Measurements from ENCODE around the gene SRCIN1. TPM values are rescaled to one million over a fixed set of nuclear protein-coding genes. Genes with fewer than 3 reads are reported as not detected.

The SRCIN1 gene
- total and polyA plus RNA-seq, 5 donors = 0.89 to 4.8 (median 2.6) TPM

DNA sequence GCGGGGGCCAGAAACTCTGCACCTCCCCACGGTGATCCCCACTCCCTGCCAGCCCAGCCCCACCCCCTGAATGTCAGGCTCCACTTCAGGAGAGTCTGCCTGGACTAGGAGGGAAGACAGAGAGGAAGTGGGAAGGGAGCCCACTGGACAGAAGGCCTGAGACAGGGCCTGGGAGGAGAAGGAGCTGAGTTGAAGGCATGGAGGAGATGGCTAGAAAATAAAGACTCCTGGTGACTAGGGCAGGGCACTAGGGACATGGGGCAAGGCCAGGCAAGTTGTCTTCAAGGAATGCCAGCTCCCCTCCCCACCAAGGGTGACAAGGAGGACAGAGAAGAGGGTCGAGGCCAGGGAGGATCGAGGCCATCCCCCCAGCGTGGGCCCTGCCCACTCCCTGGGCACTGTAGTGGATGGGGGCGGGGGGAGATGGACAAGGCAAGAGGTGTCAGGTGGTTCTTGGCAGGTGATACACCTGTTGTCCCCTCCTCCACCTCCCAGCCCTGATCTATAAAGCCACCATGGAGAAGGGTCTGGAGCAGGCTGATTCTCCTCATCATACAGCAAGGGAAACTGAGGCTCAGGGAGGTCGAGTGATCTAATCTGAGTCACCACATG is 19.7 kb downstream of the SRCIN1 start:
- Histone ChIP-seq H3K27me3 (ENCODE audit: control insufficient read depth, insufficient read depth) (no peaks in the 10 kb centered on the region), H3K4me3 (ENCODE audit: low read length) (no peak overlapping the region), H3K4me1 (ENCODE audit: control insufficient read depth, insufficient read depth, low read length) (no peaks in the 10 kb centered on the region), H3K27ac (ENCODE audit: low read length) (no peak overlapping the region), H3K9me3 (ENCODE audit: control insufficient read depth, low read length) (no peaks in the 10 kb centered on the region)
- intact Hi-C loops (cut with DNase I) = loop anchor here in 1 of 4 donors (10.0 kb wide), 1 partner anchor 71 kb away; no protein-coding TSS in a partner anchor
- DNase-seq (no peak), ATAC-seq (no peak)
- WGBS = 65% methylated on average over 7 of the region's 7 CpGs

DNA sequence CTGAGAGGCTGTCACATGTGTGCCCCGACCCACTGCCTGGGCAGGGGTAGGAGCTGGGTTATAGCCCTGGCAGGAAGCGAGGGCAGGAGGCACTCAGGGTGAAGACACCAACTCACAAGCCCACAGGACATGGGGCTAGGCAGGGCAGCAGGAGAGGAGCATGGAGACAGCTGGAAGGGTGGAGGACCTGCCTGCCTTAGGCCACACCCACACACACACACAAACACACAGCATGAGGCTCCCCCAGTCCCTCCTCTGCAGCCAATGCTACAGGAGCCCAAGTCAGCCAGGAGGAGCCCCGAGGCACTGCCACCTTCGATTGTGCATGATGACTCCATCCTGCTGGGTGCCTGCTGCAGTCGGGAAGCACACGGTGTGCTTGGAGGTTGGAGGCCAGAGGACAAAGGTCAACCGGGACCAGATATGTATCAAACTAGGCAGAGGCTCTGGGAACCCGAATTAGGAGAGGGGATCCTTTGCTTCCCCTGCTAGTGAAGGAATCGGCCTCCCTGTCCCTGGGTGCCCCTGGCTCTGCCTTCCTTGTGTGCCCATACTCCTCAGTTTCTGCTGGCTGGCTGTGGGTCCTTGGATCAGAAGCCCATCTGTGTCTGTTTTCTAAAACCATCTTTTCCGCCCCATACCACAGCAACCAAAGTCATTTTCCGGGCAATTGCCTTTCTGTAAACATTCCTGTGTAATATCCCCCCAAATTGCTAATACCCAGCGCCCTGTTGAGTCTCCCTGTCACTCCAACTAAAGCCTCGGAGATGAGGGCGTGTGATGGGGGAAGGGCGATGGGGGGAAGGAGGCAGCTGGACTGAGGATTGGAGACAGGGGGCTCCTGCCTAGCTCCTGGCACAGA is 20.5 kb downstream of the SRCIN1 start:
- intact Hi-C loops (cut with DNase I) = loop anchor here in 1 of 4 donors (10.0 kb wide), 1 partner anchor 70 kb away; no protein-coding TSS in a partner anchor
- DNase-seq (peak in 1 of 3 donors; percentile 28), ATAC-seq (no peak)
- H3K4me1 ChIP-seq (ENCODE audit: control insufficient read depth, insufficient read depth, low read length) = no peaks in the 10 kb centered on the region
- no peaks in the 10 kb centered on the region for H3K27me3 ChIP-seq (ENCODE audit: control insufficient read depth, insufficient read depth)
- no peak overlapping the region for H3K27ac ChIP-seq (ENCODE audit: low read length)
- H3K9me3 ChIP-seq (ENCODE audit: control insufficient read depth, low read length) = no peaks in the 10 kb centered on the region
- WGBS = 53% methylated on average over 15 of the region's 15 CpGs
- no peak overlapping the region for H3K4me3 ChIP-seq (ENCODE audit: low read length)

- Histone ChIP-seq H3K27me3 (ENCODE audit: control insufficient read depth, insufficient read depth) (no peaks in the 10 kb centered on the region), H3K27ac (ENCODE audit: low read length) (no peak overlapping the region), H3K9me3 (ENCODE audit: control insufficient read depth, low read length) (no peaks in the 10 kb centered on the region), H3K4me1 (ENCODE audit: control insufficient read depth, insufficient read depth, low read length) (no peaks in the 10 kb centered on the region), H3K4me3 (ENCODE audit: low read length) (no peak overlapping the region)
- ATAC-seq (peak; percentile 82 to 85), DNase-seq (peak; percentile 66 to 81 (median 79))
- 9% methylated on average over 19 of the region's 19 CpGs for whole genome bisulfite sequencing
- intact Hi-C loops (cut with DNase I) = loop anchor here in 1 of 4 donors (10.0 kb wide), 1 partner anchor 70 kb away; no protein-coding TSS in a partner anchor
Measured at GRCh38 chr17:38584350-38584925, 21.3 kb downstream of the SRCIN1 start.

DNA sequence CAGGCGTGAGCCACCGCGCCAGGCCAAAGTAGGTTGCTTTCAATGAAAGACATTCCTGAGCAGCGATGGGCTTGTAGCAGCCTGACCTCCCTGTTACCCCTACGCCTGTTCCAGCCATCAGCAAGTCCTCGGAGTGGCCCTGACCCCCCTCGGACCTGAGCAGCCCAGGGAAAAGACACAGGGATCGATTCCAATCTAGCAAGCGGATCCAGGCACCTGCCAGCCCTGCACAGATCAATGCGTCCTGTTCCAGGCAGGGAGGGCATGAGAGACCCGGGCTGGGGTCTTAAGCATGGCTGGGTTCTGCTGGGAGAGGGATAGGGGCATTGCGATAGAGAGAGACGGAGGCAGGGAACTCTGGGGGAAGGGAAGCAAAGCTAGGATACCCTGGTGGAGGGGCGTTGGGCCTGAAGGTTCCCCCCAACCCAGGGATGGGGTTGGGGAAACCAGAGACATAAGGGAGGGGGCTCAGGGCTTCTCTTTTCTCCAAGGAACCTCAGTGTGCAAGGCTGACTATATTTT is 21.9 kb downstream of the SRCIN1 start:
- no peaks in the 10 kb centered on the region for H3K4me1 ChIP-seq (ENCODE audit: control insufficient read depth, insufficient read depth, low read length)
- ATAC-seq (no peak), DNase-seq (peak in 1 of 3 donors; percentile 43)
- 70% methylated on average over 14 of the region's 14 CpGs for WGBS
- intact Hi-C loops (cut with DNase I) = loop anchor here in 1 of 4 donors (10.0 kb wide), 1 partner anchor 69 kb away; no protein-coding TSS in a partner anchor
- no peak overlapping the region for H3K27ac ChIP-seq (ENCODE audit: low read length)
- H3K27me3 ChIP-seq (ENCODE audit: control insufficient read depth, insufficient read depth) = no peaks in the 10 kb centered on the region
- no peaks in the 10 kb centered on the region for H3K9me3 ChIP-seq (ENCODE audit: control insufficient read depth, low read length)
- H3K4me3 ChIP-seq (ENCODE audit: low read length) = no peak overlapping the region

DNA sequence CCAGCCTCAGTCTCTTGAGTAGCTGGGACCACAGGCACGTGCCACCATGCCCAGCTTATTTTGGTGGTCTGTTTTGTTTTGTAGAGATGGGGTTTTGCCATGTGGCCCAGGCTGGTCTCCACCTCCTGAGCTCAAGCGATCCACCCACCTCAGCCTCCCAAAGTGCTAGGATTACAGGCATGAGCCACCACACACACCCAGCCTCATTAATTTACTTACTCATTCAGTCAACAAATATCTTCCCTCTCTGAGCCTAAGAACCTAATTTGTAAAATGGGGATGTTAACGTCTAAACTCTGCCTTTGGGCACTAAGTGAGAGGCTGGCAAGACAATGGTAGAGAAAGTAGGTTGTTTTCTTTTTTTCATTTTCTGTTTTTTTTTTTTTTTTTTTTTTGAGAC is 22.6 kb downstream of the SRCIN1 start:
- no peaks in the 10 kb centered on the region for H3K9me3 ChIP-seq (ENCODE audit: control insufficient read depth, low read length)
- intact Hi-C loops (cut with DNase I) = loop anchor here in 1 of 4 donors (10.0 kb wide), 1 partner anchor 68 kb away; no protein-coding TSS in a partner anchor
- no peak overlapping the region for H3K4me3 ChIP-seq (ENCODE audit: low read length)
- DNase-seq (peak in 1 of 3 donors; percentile 9), ATAC-seq (no peak)
- H3K27ac ChIP-seq (ENCODE audit: low read length) = no peak overlapping the region
- H3K4me1 ChIP-seq (ENCODE audit: control insufficient read depth, insufficient read depth, low read length) = no peaks in the 10 kb centered on the region
- no peaks in the 10 kb centered on the region for H3K27me3 ChIP-seq (ENCODE audit: control insufficient read depth, insufficient read depth)
- WGBS = 80% methylated on average over 3 of the region's 3 CpGs

GRCh38 chr17:38582069-38582468 is 23.7 kb downstream of the SRCIN1 start:
- Histone ChIP-seq H3K27me3 (ENCODE audit: control insufficient read depth, insufficient read depth) (no peaks in the 10 kb centered on the region), H3K4me3 (ENCODE audit: low read length) (no peak overlapping the region), H3K4me1 (ENCODE audit: control insufficient read depth, insufficient read depth, low read length) (no peaks in the 10 kb centered on the region), H3K9me3 (ENCODE audit: control insufficient read depth, low read length) (no peaks in the 10 kb centered on the region), H3K27ac (ENCODE audit: low read length) (no peak overlapping the region)
- DNase-seq = peak in 1 of 3 donors; percentile 36
- ATAC-seq = no peak
- intact Hi-C loops (cut with DNase I) = loop anchor here in 1 of 4 donors (10.0 kb wide), 1 partner anchor 67 kb away; no protein-coding TSS in a partner anchor

- WGBS = 15% methylated on average over 7 of the region's 7 CpGs
- peak in 1 of 2 donors; percentile 24 for ATAC-seq
- intact Hi-C loops (cut with DNase I) = loop anchor here in 1 of 4 donors (10.0 kb wide), 1 partner anchor 65 kb away; no protein-coding TSS in a partner anchor
- no peak overlapping the region for H3K27ac ChIP-seq (ENCODE audit: low read length)
- no peaks in the 10 kb centered on the region for H3K27me3 ChIP-seq (ENCODE audit: control insufficient read depth, insufficient read depth)
- no peaks in the 10 kb centered on the region for H3K9me3 ChIP-seq (ENCODE audit: control insufficient read depth, low read length)
- H3K4me1 ChIP-seq (ENCODE audit: control insufficient read depth, insufficient read depth, low read length) = no peaks in the 10 kb centered on the region
- DNase-seq = peak in 1 of 3 donors; percentile 60
- no peak overlapping the region for H3K4me3 ChIP-seq (ENCODE audit: low read length)
Measured at GRCh38 chr17:38579934-38580333, 25.8 kb downstream of the SRCIN1 start.

- DNase-seq (peak in 2 of 3 donors; percentile 16 to 38), ATAC-seq (no peak)
- H3K9me3 ChIP-seq (ENCODE audit: control insufficient read depth, low read length) = no peaks in the 10 kb centered on the region
- 37% methylated on average over 7 of the region's 7 CpGs for WGBS
- no peak overlapping the region for H3K27ac ChIP-seq (ENCODE audit: low read length)
- no peaks in the 10 kb centered on the region for H3K4me1 ChIP-seq (ENCODE audit: control insufficient read depth, insufficient read depth, low read length)
- intact Hi-C loops (cut with DNase I) = no loop called here
- no peak overlapping the region for H3K4me3 ChIP-seq (ENCODE audit: low read length)
- no peaks in the 10 kb centered on the region for H3K27me3 ChIP-seq (ENCODE audit: control insufficient read depth, insufficient read depth)
Measured at GRCh38 chr17:38579083-38579480, 26.7 kb downstream of the SRCIN1 start.

DNA sequence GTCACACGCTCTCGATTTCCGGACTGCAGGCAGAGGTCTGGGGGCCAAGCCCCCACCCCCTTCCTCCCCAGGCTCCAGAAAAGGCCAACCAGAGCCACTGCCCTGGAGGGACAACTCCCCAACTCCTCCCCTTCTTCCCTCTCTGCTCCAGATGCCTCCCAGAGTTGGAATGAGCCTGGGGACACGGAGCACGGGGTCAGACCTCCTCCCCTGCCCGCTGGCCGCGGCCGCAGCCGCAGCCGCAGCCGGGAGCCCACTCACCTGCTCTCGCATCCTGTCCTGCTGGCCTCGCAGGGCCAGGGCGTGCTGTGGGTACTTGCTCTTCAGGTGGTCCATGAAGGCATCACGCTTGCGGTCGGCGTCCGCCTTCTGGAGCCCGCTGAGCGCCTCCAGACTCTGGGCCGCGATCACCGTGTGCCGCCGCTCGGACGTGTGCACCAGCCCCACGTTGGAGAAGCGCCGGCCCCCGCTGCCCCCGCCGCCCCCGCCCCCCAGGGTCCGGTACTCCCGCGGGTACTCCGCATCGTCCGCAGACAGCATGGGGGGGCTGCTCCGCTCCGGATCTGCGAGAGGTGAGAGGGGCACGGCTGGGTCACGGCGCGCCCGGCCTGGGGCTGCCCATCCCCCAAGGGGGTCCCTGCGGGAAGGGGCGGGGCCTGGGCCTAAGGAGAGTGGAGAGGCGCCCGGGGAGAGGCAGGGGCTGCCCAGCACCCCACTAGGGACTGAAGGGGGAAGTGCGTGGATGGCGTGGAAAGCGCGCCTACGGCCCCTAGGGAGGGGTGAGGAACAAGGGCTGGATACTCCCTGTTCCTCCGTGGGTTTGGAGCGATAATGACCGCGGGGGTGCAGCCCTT is 27.3 kb downstream of the SRCIN1 start:
- ATAC-seq = peak; percentile 28 to 30
- Histone ChIP-seq H3K4me1 (ENCODE audit: control insufficient read depth, insufficient read depth, low read length) (no peaks in the 10 kb centered on the region), H3K27ac (ENCODE audit: low read length) (no peak overlapping the region), H3K27me3 (ENCODE audit: control insufficient read depth, insufficient read depth) (no peaks in the 10 kb centered on the region), H3K9me3 (ENCODE audit: control insufficient read depth, low read length) (no peaks in the 10 kb centered on the region), H3K4me3 (ENCODE audit: low read length) (peak overlapping the region; percentile 14)
- whole genome bisulfite sequencing = 4% methylated on average over 63 of the region's 63 CpGs
- intact Hi-C loops (cut with DNase I) = no loop called here
- DNase-seq = peak in 2 of 3 donors; percentile 45 to 58

GRCh38 chr17:38577645-38578173 is 28.0 kb downstream of the SRCIN1 start:
- ATAC-seq = no peak
- no peak overlapping the region for H3K4me3 ChIP-seq (ENCODE audit: low read length)

More at GRCh38 chr17:38577645-38578173, 28.0 kb downstream of the SRCIN1 start:
- 39% methylated on average over 12 of the region's 12 CpGs for WGBS
- intact Hi-C loops (cut with DNase I) = no loop called here
- Histone ChIP-seq H3K27ac (ENCODE audit: low read length) (no peak overlapping the region), H3K27me3 (ENCODE audit: control insufficient read depth, insufficient read depth) (no peaks in the 10 kb centered on the region), H3K9me3 (ENCODE audit: control insufficient read depth, low read length) (no peaks in the 10 kb centered on the region), H3K4me1 (ENCODE audit: control insufficient read depth, insufficient read depth, low read length) (no peaks in the 10 kb centered on the region)
- DNase-seq = peak in 2 of 3 donors; percentile 0 to 21
